Measurements from ENCODE around the gene ARHGAP1. TPM values are rescaled to one million over a fixed set of nuclear protein-coding genes. Genes with fewer than 3 reads are reported as not detected.

Gene ARHGAP1
- total RNA-seq, 1 experiment from 2014 or later, result 73.0 TPM

GRCh38 chr11:46745328-46745727, 44.9 kb upstream of the ARHGAP1 start:
- CTCF ChIA-PET, result no interaction called here
- Histone ChIP-seq H3K27me3 (replicated peaks; ENCODE audit: control insufficient read depth, insufficient read depth, low read length) (no peaks in the 10 kb centered on the region), H3K4me3 (ENCODE audit: low read depth, low read length) (no peak overlapping the region), H3K4me1 (peaks cover 6% of the 10 kb centered on the region), H3K9me3 (no peaks in the 10 kb centered on the region), H3K36me3 (ENCODE audit: control insufficient read depth, insufficient read depth, low read length) (peaks cover 5% of the 10 kb centered on the region)
- BruUV-seq (replicated peaks), result no TSS peak
- Mint-ChIP-seq H3K27ac (ENCODE audit: unreplicated experiment) (no peak overlapping the region), H3K4me1 (ENCODE audit: low read depth, unreplicated experiment) (peaks cover 6% of the 10 kb centered on the region), H3K4me3 (ENCODE audit: unreplicated experiment) (no peak overlapping the region), H3K9me3 (ENCODE audit: unreplicated experiment) (no peaks in the 10 kb centered on the region), H3K27me3 (ENCODE audit: insufficient read depth, unreplicated experiment) (no peaks in the 10 kb centered on the region), H3K36me3 (ENCODE audit: insufficient read depth, unreplicated experiment) (peaks cover 96% of the 10 kb centered on the region)
- no peak for TF ChIP-seq CTCF (IDR thresholded peaks at IDR 0.05; ENCODE audit: insufficient read depth in 1 of 2, low read depth in 1 of 2, low read length in 1 of 2, severe bottlenecking in 1 of 2, unreplicated experiment in 1 of 2)
- intact Hi-C loops (cut with micrococcal nuclease; ENCODE audit: unreplicated experiment), result no loop called here
- no peak for DNase-seq
- POLR2A ChIA-PET, result no interaction called here

- H3K9me3 Mint-ChIP-seq (ENCODE audit: unreplicated experiment), result no peaks in the 10 kb centered on the region
- H3K27me3 Mint-ChIP-seq (ENCODE audit: insufficient read depth, unreplicated experiment), result no peaks in the 10 kb centered on the region
- DNase-seq, result no peak
- H3K4me3 ChIP-seq (ENCODE audit: low read depth, low read length), result no peak overlapping the region
- H3K9me3 ChIP-seq, result no peaks in the 10 kb centered on the region
- ChIA-PET CTCF (no interaction called here), POLR2A (interaction anchor here (0.5 kb wide), 1 partner anchor 43 kb away, joined by 3 read pairs; the partner anchor contains the start of genes ARHGAP1 and ZNF408)
- intact Hi-C loops (cut with micrococcal nuclease; ENCODE audit: unreplicated experiment), result no loop called here
- H3K4me1 Mint-ChIP-seq (ENCODE audit: low read depth, unreplicated experiment), result no peaks in the 10 kb centered on the region
- H3K27me3 ChIP-seq (replicated peaks; ENCODE audit: control insufficient read depth, insufficient read depth, low read length), result no peaks in the 10 kb centered on the region
- H3K4me3 Mint-ChIP-seq (ENCODE audit: unreplicated experiment), result no peak overlapping the region
- TF ChIP-seq CTCF (IDR thresholded peaks at IDR 0.05; ENCODE audit: insufficient read depth in 1 of 2, low read depth in 1 of 2, low read length in 1 of 2, severe bottlenecking in 1 of 2, unreplicated experiment in 1 of 2), result no peak
- peaks cover 96% of the 10 kb centered on the region for H3K36me3 Mint-ChIP-seq (ENCODE audit: insufficient read depth, unreplicated experiment)
- TSS peak; percentile 67 for BruUV-seq (replicated peaks)
- H3K4me1 ChIP-seq, result no peaks in the 10 kb centered on the region
- H3K27ac Mint-ChIP-seq (ENCODE audit: unreplicated experiment), result peak overlapping the region; percentile 2
- H3K36me3 ChIP-seq (ENCODE audit: control insufficient read depth, insufficient read depth, low read length), result peaks cover 2% of the 10 kb centered on the region
These were observed 43.4 kb upstream of the ARHGAP1 start for GRCh38 chr11:46743693-46744339.

- H3K27me3 Mint-ChIP-seq (ENCODE audit: insufficient read depth, unreplicated experiment), result no peaks in the 10 kb centered on the region
- H3K4me1 Mint-ChIP-seq (ENCODE audit: low read depth, unreplicated experiment), result no peaks in the 10 kb centered on the region
- ChIA-PET CTCF (no interaction called here), POLR2A (interaction anchor here (0.5 kb wide), 1 partner anchor 42 kb away, joined by 3 read pairs; the partner anchor contains the start of genes ARHGAP1 and ZNF408)
- no peak overlapping the region for H3K27ac Mint-ChIP-seq (ENCODE audit: unreplicated experiment)
- no peak for DNase-seq
- H3K36me3 Mint-ChIP-seq (ENCODE audit: insufficient read depth, unreplicated experiment), result peaks cover 95% of the 10 kb centered on the region
- Histone ChIP-seq H3K4me1 (no peaks in the 10 kb centered on the region), H3K4me3 (ENCODE audit: low read depth, low read length) (no peak overlapping the region), H3K36me3 (ENCODE audit: control insufficient read depth, insufficient read depth, low read length) (peaks cover 3% of the 10 kb centered on the region), H3K9me3 (no peaks in the 10 kb centered on the region), H3K27me3 (replicated peaks; ENCODE audit: control insufficient read depth, insufficient read depth, low read length) (no peaks in the 10 kb centered on the region)
- no peaks in the 10 kb centered on the region for H3K9me3 Mint-ChIP-seq (ENCODE audit: unreplicated experiment)
- no peak overlapping the region for H3K4me3 Mint-ChIP-seq (ENCODE audit: unreplicated experiment)
- BruUV-seq (replicated peaks), result no TSS peak
- no peak for TF ChIP-seq CTCF (IDR thresholded peaks at IDR 0.05; ENCODE audit: insufficient read depth in 1 of 2, low read depth in 1 of 2, low read length in 1 of 2, severe bottlenecking in 1 of 2, unreplicated experiment in 1 of 2)
- intact Hi-C loops (cut with micrococcal nuclease; ENCODE audit: unreplicated experiment), result no loop called here
These were observed 42.6 kb upstream of the ARHGAP1 start for GRCh38 chr11:46743043-46743442.
